Activated naive CD8-positive, alpha-beta T cell treated with anti-CD3 and anti-CD28 coated beads for 36 hours (primary cell): ENCODE results near the gene PCBD2. TPM values are rescaled to one million over a fixed set of nuclear protein-coding genes. Genes with fewer than 3 reads are reported as not detected.
"Not testable (repeated sequence)": the region's sequence is repeated elsewhere in the genome, so short reads cannot be mapped to it uniquely, and the experiment has no call there.

Experiments
- DNase-seq: peaks from one replicate; pipeline ENCODE4 v3.0.0; 2021
- H3K27ac Mint-ChIP-seq: one replicate; pipeline ENCODE4 v1.8.0; 2022; ENCODE audit warnings: mild to moderate bottlenecking, moderate library complexity, mixed read lengths
- H3K27me3 Mint-ChIP-seq: one replicate; pipeline ENCODE4 v1.8.0; 2022; ENCODE audit warnings: mild to moderate bottlenecking, mixed read lengths
- H3K36me3 Mint-ChIP-seq: one replicate; pipeline ENCODE4 v1.8.0; 2021; ENCODE audit warnings: mild to moderate bottlenecking, mixed read lengths
- H3K4me1 Mint-ChIP-seq: one replicate; pipeline ENCODE4 v1.8.0; 2021; ENCODE audit warnings: mixed read lengths
- H3K4me3 Mint-ChIP-seq: one replicate; pipeline ENCODE4 v1.8.0; 2022; ENCODE audit warnings: mild to moderate bottlenecking, moderate library complexity, mixed read lengths
- H3K9me3 Mint-ChIP-seq: one replicate; pipeline ENCODE4 v1.8.0; 2022; ENCODE audit warnings: mixed read lengths
- total RNA-seq, 2 experiments: library from RNA; stranded (reverse); gene quantifications; one replicate each; pipeline ENCODE4 v1.2.3, GENCODE V29; 2021

The PCBD2 gene
- total RNA-seq, 2 experiments from 2014 or later = 7.6 to 10.4 TPM

DNA sequence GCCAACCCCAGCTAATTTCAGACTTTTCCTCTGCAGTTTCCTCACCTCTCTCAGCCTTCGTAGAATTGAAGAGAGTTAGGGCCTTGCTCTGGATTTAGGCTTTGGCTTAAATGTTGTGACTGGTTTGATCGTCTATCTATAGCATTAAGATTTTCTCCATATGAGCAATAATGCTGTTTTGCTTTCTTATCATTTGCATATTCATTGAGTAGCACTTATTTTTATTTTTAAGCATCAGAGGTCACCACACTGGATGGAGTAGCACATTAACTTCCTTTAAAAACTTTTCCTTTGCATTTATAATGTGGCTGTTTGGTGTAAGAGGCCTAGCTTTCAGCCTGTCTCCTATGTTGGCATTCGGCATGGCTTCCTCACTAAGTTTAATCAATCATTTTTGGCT lies 12.6 kb upstream of the PCBD2 start:
- Mint-ChIP-seq H3K36me3 (peaks cover 12% of the 10 kb centered on the region), H3K27ac (no peak overlapping the region), H3K27me3 (no peaks in the 10 kb centered on the region), H3K4me3 (no peak overlapping the region), H3K9me3 (no peaks in the 10 kb centered on the region), H3K4me1 (peaks cover 5% of the 10 kb centered on the region)
- DNase-seq = no peak

DNA sequence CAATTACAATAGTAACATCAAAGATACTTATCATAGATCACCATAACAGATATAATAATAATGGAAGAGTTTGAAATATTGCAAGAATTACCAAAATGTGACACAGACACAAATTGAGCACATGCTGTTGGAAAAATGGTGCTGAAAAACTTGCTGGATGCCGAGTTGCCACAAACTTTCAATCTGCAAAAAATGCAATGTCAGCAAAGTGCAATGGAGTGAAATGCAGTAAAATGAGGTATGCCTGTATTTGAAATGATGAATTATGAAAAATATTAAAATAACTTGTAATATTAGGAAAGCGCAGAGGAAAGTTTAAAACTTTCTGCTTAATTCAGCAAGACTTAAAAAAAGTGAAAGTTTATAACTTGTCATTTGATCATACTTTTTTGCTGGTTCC lies 12.0 kb upstream of the PCBD2 start:
- Mint-ChIP-seq H3K4me3 (no peak overlapping the region), H3K36me3 (peaks cover 12% of the 10 kb centered on the region), H3K4me1 (peaks cover 5% of the 10 kb centered on the region), H3K27ac (no peak overlapping the region), H3K9me3 (no peaks in the 10 kb centered on the region), H3K27me3 (no peaks in the 10 kb centered on the region)
- DNase-seq = no peak

DNA sequence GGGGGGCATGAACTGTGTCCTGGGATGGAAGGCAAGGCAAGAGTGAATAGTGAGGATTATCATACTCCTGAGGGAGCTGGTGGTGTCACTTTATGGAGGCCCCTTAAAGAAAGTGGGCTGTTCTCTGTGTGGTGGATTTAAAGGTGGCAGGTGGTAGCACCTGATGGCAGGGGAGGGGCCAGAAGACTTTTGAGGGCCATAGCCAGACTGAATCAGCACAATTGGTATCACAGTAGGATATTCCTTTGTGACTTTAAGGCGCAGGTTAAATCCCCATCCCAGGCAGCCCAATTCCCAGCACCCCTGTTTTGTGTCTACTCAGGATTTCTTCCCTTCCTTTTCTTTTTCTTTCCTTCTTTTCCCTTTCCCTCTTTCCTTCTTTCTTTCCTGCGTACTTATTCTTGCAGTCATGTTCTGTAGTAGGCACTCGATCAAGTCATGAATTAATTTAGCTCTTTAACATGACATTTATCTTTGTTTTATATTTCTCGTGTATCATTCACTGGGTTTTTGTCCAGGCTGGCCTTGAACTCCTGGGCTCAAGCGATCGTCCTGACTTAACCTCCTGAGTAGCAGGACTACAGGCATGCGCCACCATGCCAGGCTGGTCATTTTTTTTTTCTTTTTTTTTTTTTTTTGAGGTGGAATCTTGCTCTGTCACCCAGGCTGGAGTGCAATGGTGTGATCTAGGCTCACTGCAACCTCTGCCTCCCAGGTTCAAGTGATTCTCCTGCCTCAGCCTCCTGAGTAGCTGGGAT lies 11.0 kb upstream of the PCBD2 start:
- peaks cover 10% of the 10 kb centered on the region for H3K36me3 Mint-ChIP-seq
- no peak for DNase-seq
- no peaks in the 10 kb centered on the region for H3K27me3 Mint-ChIP-seq
- no peaks in the 10 kb centered on the region for H3K9me3 Mint-ChIP-seq
- no peak overlapping the region for H3K4me3 Mint-ChIP-seq
- H3K4me1 Mint-ChIP-seq = peaks cover 5% of the 10 kb centered on the region
- no peak overlapping the region for H3K27ac Mint-ChIP-seq

DNA sequence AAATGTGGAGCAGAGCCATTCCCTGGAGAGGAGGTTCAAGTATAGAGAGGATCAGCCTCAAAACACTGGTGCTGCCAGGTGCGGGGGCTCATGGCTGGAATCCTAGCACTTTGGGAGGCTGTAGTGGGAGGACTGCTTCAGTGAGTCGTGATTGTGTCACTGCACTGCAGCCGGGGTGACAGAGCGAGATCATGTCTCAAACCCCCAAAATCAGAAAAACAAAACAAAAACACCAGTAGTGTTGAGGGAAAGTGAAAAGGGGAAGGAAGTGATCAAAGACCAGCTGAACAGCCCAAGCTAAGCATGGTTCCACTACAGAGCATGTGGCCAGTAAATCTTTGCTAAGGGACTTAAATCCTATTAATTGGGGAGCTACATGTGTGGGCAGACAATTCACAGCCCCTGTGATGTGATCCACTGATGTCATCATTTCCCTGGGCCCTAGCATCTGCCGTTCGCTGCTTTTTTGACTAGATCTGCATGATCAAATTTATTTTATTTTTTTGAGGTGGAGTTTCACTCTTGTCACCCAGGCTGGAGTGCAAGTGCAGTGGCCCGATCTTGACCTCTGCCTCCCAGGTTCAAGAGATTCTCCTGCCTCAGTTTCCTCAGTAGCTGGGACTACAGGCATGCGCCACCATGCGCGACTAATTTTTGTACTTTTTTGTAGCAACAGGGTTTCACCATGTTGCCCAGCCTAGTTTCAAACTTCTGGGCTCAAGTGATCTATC lies 2.7 kb upstream of the PCBD2 start:
- Mint-ChIP-seq H3K4me3 (no peak overlapping the region), H3K4me1 (peaks cover 13% of the 10 kb centered on the region), H3K27me3 (no peaks in the 10 kb centered on the region), H3K9me3 (no peaks in the 10 kb centered on the region), H3K36me3 (peaks cover 5% of the 10 kb centered on the region), H3K27ac (peak overlapping the region; percentile 10)
- no peak for DNase-seq

DNA sequence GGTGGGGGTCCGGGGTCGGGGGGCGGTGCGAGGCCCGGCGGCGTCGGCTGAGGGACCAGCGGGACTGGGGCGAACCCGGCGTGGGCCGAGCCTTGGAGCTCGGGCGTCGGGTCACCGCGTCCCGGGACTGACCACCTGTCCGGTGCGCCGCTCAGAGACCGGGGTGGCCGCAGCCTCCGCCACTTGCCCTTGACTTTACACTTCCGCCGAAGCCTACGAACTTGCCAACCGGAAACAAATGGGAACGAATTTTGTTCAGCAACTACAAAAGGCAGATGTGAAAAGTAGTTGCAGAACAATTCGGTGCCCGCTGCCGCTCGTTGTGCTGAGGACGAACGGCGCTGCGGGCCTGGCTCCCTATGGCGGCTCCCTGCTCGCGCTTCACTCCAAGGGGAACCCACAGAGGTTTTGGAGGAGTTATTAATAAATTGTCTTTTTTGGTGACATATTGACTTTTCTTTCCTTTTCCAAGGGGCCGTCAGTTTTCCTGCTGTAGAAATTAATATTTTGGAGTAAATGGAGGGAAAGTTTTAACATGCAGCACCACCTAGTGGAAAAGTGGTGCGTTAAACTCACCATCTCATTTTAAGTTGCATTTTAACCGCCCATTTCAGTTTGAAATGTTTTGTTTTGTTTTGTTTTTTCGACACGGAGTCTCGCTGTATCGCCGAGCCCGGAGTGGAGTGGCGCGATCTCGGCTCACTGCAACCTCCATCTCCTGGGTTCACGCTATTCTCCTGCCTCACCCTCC lies 490 bp downstream of the PCBD2 start:
- peak overlapping the region; percentile 95 for H3K4me3 Mint-ChIP-seq
- peak overlapping the region; percentile 98 for H3K27ac Mint-ChIP-seq
- H3K36me3 Mint-ChIP-seq = peaks cover 3% of the 10 kb centered on the region
- H3K4me1 Mint-ChIP-seq = peaks cover 17% of the 10 kb centered on the region
- peak; percentile 69 for DNase-seq
- H3K27me3 Mint-ChIP-seq = no peaks in the 10 kb centered on the region
- H3K9me3 Mint-ChIP-seq = no peaks in the 10 kb centered on the region

DNA sequence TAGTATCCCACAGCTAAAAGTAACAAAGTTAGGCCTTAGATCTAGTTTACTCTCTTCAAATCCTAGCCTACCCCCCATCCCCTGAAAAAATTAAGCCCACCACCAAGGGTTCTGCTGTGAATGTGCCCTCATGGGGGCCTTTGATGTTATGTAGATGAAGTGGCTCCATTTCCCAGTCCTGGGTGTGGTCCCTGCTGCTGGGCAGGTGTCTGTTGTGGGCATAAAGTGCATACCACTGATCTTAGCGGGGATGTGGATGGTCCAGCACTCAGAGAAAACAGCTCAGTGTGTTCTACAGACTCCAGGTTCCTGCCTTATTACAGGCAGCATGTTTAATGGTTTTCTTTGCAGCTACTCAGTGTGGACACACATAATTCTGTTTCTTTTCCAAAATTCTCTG lies 1.9 kb downstream of the PCBD2 start:
- peaks cover 20% of the 10 kb centered on the region for H3K4me1 Mint-ChIP-seq
- H3K27ac Mint-ChIP-seq = peak overlapping the region; percentile 65
- H3K9me3 Mint-ChIP-seq = no peaks in the 10 kb centered on the region
- peaks cover 6% of the 10 kb centered on the region for H3K36me3 Mint-ChIP-seq
- no peaks in the 10 kb centered on the region for H3K27me3 Mint-ChIP-seq
- DNase-seq = no peak
- H3K4me3 Mint-ChIP-seq = no peak overlapping the region

DNA sequence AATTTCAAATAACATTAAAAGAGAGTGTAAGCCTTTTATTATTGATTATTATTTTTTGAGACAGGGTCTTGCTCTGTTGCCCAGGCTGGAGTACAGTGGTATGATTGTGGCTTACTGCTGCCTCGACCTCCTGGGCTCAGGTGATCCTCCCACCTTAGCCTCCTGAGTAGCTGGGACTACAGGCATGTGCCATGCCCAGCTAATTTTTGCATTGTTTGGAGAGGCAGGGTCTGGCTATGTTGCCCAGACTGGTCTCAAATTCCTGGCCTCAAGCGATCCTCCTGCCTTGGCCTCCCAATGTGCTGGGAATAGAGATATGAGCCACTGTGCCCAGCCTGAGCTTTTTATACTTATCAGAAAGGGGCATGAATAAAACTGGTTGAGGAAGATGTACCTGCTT lies 5.8 kb downstream of the PCBD2 start:
- peaks cover 11% of the 10 kb centered on the region for H3K4me1 Mint-ChIP-seq
- DNase-seq, H3K4me3 Mint-ChIP-seq, H3K9me3 Mint-ChIP-seq, H3K27me3 Mint-ChIP-seq, H3K36me3 Mint-ChIP-seq, H3K27ac Mint-ChIP-seq: not testable (repeated sequence)

DNA sequence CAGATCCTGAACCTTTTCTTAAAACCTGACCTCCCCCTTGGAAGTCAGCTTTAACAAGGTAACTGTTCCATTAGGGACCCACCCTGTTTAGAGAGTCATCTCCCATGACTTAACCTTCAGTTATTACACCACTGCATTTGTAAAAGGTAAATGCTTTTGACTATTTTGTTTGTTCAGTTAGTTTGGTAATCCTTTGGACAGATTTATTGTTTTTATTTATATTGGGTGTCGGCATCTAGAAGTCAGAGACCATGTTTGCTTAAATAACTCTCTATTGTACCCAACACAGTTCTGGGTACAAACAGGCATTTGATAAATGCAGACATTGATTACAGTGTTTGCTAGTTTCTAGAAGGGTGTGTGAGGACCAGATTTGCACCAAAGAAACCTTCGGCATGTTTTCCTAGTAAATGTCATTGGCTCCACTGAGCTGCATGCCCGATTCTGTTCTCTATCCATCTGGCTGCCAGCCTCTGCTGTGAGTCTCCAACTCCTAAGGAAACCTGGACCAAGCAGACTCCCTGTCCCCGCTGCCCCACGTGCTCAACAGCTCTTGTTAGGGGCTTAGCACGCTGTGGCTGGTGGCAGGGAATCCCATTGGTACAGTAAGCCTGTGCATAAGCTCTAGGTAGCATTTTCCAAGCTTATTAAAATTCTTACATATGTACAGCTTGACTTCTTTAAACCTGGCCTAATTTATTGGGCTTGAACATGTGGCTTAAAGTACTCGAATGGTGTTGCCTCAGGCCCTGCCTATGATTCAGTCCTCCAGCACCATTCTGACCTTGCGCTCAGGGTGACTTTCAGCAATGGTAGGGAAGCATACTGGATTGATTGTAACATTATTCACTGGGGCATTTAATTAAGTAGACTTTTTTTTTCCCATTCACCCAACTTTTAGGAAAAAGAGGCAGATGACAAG lies 6.6 kb downstream of the PCBD2 start:
- no peak for DNase-seq
- Mint-ChIP-seq H3K9me3 (no peaks in the 10 kb centered on the region), H3K27me3 (no peaks in the 10 kb centered on the region), H3K4me3 (no peak overlapping the region), H3K27ac (no peak overlapping the region), H3K4me1 (peaks cover 7% of the 10 kb centered on the region), H3K36me3 (peaks cover 4% of the 10 kb centered on the region)

DNA sequence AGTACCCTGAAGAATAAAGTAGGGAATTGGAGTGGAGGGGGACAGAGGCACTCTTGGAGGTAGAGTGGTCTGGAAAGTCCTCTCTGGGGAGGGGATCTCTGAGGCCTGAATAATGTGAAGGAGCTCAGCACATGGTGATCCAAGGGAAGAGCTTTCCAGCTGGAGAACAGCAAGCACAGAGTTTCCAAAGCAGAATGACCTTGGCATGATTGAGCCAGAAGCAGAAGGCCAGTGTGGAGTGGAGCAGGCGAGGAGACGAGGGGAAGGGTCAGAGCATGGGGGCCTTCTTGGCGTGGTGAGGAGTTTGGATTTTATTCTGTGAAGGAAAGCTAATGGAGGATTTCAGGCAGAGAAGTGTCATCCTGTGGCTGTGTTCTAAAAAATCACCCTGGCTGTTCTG lies 8.3 kb downstream of the PCBD2 start:
- H3K27me3 Mint-ChIP-seq = no peaks in the 10 kb centered on the region
- peaks cover 7% of the 10 kb centered on the region for H3K36me3 Mint-ChIP-seq
- no peaks in the 10 kb centered on the region for H3K9me3 Mint-ChIP-seq
- H3K4me1 Mint-ChIP-seq = peaks cover 7% of the 10 kb centered on the region
- DNase-seq = no peak
- H3K27ac Mint-ChIP-seq = no peak overlapping the region
- no peak overlapping the region for H3K4me3 Mint-ChIP-seq

DNA sequence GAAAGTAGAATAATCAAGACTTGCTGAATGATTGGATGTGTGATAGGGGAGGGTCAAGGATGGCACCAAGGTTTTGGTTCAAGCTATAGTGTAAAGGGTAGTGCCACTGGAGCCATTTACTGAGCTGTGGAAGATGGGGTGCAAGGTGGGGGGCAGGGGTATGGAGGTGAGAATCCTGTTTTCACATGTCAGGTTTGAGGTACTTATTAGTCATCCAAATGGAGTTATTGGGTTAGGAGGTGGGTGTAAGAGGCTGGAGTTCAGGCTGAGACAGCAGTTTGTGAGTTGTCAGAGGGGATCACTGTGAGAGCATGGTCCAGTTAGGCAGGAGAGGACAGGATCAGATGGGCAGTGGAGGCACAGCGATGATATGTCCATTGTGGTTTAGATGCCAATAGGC lies 8.9 kb downstream of the PCBD2 start:
- Mint-ChIP-seq H3K36me3 (peaks cover 7% of the 10 kb centered on the region), H3K4me3 (no peak overlapping the region), H3K27ac (no peak overlapping the region), H3K9me3 (no peaks in the 10 kb centered on the region), H3K27me3 (no peaks in the 10 kb centered on the region), H3K4me1 (peaks cover 9% of the 10 kb centered on the region)
- DNase-seq = no peak

DNA sequence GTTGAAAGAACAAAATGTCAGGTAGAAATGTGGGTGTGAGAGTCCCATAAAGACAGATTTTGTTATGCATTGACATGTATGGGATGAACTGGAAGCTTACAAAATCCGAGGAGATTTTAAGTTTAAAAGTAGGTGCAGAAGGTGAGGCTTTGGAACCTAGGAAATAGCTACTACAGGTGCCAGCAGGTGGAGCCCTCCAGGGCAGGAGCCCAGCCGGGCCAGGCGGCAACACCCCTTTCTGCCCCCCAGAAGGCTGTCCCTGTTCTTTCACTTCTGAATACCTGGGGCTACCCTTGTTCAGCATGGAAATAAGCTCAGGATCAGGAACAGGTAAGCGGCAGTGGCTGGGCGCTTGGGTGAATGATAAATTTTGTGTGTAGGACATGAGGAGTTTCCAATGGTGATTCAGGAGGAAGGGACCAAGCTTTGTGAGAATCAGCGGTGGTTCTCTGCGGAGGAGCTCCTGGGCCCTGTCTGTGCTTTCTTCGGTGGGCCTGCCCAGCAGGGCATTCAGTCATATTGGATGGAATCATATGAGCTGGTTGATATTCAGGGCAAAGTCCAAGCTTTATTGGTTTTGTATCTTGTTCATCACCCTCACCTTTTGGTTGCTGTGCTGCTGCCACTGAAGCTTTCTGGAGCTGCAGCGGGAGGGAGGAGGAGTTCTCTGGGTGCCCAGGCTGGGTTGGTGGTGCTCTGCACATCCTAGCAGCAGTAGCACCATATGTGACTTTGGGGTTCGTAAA lies 12.3 kb downstream of the PCBD2 start:
- H3K36me3 Mint-ChIP-seq = peaks cover 9% of the 10 kb centered on the region
- H3K4me3 Mint-ChIP-seq = no peak overlapping the region
- H3K4me1 Mint-ChIP-seq = peaks cover 14% of the 10 kb centered on the region
- no peaks in the 10 kb centered on the region for H3K27me3 Mint-ChIP-seq
- DNase-seq = no peak
- H3K27ac Mint-ChIP-seq = no peak overlapping the region
- H3K9me3 Mint-ChIP-seq = no peaks in the 10 kb centered on the region

DNA sequence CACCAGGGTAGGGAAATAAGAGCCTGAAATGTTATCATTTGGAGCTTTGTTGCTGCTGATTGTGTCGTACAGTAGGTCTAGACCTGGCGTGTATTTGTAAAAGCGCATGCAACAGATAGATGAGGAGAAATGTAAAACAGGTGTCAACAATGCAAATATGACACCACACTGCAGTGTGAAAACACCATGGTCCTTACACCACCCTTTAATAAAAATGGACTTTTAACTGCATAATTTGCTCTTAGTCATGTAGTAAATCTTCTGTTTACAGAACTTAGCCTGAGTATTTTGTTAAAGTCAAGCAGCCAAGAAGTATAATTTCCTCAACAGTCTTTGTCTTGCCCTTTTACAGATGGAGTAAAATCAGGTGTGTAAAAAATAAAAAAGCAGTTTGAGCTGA lies 13.9 kb downstream of the PCBD2 start:
- H3K27me3 Mint-ChIP-seq = no peaks in the 10 kb centered on the region
- H3K4me3 Mint-ChIP-seq = no peak overlapping the region
- no peak for DNase-seq
- H3K27ac Mint-ChIP-seq = no peak overlapping the region
- H3K9me3 Mint-ChIP-seq = no peaks in the 10 kb centered on the region
- H3K36me3 Mint-ChIP-seq = peaks cover 11% of the 10 kb centered on the region
- peaks cover 14% of the 10 kb centered on the region for H3K4me1 Mint-ChIP-seq

DNA sequence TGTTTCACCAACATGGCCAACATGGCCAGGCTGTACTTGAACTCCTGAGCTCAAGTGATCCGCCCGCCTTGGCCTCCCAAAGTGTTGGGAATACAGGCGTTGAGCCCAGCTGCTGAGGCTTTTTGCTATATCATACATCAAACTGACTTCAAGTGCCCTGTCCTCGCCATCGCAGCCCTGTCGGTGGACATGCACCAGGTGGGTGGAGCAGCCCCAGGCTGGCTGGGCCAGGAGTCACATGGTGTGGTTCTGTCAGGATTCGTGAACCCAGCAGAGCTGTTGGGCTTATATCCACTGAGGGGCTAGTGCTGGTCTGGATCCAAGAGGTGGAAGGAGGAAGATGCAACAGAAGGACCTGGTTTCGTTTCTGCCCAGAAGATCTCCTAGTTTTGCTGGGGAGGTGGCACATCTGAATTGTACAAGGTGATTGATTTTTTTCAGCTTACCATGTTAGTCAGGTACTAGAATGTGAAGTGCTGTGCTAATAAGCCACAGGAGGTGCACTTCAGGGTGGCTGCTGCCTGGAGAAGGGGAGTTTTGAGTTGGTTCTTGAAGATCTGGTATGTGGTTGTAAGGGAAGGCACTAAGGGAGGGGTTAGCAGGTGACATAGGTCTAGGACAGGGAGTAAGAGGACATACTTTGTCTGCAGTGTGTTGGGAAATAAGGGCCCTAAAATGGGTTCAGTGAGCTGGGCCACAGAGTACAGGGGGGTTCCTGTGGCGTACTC lies 16.1 kb downstream of the PCBD2 start:
- no peak overlapping the region for H3K4me3 Mint-ChIP-seq
- H3K27ac Mint-ChIP-seq = peak overlapping the region; percentile 10

More for the DNA sequence above, 16.1 kb downstream of the PCBD2 start:
- H3K27me3 Mint-ChIP-seq = no peaks in the 10 kb centered on the region
- no peaks in the 10 kb centered on the region for H3K9me3 Mint-ChIP-seq
- peaks cover 14% of the 10 kb centered on the region for H3K4me1 Mint-ChIP-seq
- H3K36me3 Mint-ChIP-seq = peaks cover 11% of the 10 kb centered on the region
- DNase-seq = no peak
